Measurements from ENCODE around the gene ASTN2.

- no peak for TF ChIP-seq POLR2A (IDR thresholded peaks at IDR 0.05)
- no peak for TF ChIP-seq CTCF (IDR thresholded peaks at IDR 0.05)
- no peak for TF ChIP-seq EP300 (IDR thresholded peaks at IDR 0.05; ENCODE audit: low read depth)
These were observed at the start of gene ASTN2 for GRCh38 chr9:117414906-117415331.

All from transverse colon (tissue), 3 donors.